GM18867 (cell line): ENCODE measurements around the gene STXBP2.

ENCODE experiments used
- ATAC-seq: cut with Tn5 transposase; IDR thresholded peaks from one replicate; pipeline ENCODE4 v1.9.1; 2021; ENCODE audit warnings: mild to moderate bottlenecking, moderate library complexity; ENCODE audit not compliant: unreplicated experiment

STXBP2 gene

GRCh38 chr19:7648265-7649014 lies 11.5 kb downstream of the STXBP2 start:
- no peak for ATAC-seq

DNA sequence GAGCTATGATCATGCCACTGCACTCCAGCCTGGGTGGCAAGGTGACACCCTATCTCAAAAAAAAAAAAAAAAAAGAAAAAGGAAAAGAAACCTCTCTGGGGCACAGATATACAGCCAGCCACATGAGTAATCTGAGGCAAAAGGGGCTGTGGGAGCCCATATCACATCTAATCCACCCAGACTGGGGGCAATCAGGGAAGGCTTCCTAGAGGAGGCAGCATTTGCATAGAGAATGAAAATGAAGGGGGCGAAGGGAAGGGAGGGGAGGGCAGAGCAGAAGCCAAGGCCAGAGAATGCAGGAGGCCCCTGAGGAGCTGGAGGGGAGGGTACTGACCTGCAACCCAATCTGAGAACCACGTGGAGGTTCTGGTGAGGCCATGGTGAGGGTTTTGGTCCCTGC lies 13.2 kb downstream of the STXBP2 start:
- no peak for ATAC-seq

DNA sequence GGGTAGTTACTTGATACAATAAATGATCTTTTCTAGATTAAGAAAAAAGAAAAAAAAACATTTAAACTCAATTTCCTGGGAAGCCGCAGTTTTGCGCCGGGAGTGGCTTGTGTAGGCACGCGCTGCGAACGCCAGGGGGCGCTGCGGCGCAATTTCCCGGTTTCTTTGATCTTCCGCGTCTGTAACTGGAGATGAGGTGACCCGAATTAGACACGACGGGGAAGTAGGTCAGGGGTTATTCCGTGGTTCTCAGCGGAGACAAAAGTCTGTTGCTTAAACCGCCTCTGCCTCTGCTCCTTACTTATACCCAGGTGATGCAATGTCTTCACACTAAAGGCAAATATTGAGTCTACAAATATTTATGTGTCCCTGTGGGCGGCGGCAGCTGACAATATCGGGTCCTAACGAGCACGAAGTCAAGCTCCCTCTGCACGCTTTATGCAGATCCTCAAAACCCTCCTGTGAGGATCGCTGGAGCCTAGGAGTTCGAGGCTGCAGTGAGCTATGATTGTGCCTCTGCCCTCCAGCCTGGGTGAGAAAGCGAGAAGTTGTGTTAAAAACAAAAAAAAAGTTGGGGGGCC lies 15.2 kb downstream of the STXBP2 start:
- peak; percentile 48 for ATAC-seq

GRCh38 chr19:7654401-7654800 lies 17.5 kb downstream of the STXBP2 start:
- ATAC-seq: no peak

DNA sequence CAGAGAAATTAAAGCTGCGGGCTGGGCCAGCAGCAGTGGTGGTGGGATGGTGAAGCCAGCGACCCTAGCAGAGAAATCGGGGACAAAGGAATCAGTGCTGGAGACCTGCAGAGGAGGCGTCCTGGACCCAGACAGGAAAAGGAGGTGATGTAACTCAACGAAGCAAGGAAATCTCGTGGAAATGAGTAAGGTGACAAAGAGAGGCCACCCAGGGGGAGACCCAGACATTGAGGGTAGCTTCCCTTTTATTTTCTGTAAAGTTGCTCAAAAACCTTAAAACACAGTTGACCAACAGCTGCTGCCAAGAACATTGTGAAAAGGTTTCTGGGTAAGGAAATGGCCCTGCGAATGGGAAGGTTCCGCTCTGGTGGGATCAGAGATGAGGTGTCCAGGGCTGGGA lies 18.7 kb downstream of the STXBP2 start:
- ATAC-seq: no peak

GRCh38 chr19:7657131-7657751 lies 20.3 kb downstream of the STXBP2 start:
- ATAC-seq: no peak

DNA sequence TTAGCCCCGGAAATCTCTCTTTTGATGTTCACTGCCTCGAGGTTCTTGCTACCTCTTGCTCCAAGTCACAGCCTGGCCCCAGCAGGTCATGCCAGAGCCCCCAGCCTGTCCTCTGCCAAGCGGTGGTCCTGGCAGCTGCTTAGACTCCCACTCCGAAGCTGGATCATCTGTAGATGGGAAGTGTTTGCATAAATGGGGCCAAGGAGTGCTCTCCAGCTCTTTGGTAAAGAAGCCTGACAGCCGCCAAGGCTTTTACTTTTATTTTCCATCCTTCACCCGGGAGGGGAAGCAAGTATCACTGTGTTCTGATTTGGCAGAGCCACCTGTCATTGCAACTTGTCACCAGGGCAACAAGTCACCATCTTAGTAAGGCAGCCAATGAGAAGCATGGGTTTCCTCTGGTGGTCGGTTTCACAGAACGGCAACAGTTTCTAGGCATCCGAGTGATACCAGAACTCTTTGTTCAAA lies 21.3 kb downstream of the STXBP2 start:
- ATAC-seq: peak; percentile 82

DNA sequence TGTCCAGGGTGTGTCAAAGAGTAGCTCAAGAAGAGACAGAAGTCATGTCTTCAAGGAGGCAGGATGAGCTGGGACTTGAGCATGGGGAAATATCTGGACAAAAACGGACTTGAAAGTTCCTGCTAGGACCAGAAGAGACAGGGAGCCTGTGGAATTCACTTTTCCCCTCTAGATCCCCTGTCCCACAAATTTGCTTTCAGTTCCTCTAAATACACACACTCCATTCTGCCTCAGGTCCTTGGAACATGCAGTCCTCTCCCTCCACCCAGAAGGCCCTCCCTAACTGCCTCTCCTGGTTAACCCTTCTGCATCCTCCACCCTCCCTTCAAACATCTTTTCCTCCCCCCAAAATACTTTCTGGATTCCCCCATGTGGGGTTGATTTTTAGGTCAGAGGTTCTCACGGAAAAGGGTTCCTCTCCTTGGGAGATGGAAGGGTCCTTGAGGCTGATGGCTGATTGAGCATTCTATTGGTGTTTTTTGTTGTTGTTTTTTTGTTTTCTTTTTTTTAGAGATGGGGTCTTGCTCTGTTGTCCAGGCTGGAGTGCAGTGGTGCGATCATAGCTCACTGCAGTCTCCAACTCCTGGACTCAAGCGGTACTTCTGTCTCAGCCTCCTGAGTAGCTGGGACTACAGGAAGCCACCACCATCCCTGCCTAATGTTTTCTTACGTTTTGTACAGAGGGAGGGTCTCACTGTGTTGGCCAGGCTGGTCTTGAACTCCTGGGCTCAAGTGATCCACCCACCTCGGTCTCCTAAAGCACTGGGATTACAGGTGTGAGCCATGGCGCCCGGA lies 25.0 kb downstream of the STXBP2 start:
- no peak for ATAC-seq

DNA sequence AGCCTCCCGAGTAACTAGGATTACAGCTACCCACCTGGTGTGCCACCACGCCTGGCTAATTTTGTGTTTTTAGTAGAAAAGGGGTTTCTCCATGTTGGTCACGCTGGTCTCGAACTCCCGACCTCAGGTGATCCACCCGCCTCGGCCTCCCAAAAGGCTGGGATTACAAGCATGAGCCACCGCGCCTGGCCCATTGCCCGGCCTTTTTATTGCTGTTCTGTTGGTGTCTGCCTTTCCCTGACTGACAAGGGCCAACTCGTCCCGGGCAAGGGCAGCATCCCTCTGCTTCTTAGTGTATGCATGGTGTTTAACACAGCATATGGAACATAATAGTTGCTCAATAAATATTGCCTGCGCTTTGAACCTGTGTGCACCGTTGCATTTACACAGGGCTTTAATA lies 25.7 kb downstream of the STXBP2 start:
- no peak for ATAC-seq

GRCh38 chr19:7663706-7664105 lies 26.8 kb downstream of the STXBP2 start:
- no peak for ATAC-seq

DNA sequence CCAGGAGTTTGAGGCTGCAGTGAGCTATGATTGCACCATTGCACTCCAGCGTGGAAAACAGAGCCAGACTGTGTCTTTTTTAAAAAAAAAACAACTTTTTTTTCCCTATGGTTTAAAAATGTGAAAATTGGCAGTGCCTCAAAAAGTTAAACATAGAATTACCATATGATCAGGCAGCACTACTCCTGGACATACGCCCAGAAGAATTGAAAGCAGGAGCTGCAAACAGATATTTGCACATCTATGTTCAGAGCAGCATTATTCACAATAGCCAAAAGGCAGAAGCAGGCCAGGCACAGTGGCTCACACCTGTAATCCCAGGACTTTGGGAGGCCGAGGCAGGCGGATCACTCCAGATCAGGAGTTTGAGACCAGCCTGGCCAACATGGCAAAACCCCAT lies 28.2 kb downstream of the STXBP2 start:
- no peak for ATAC-seq

GRCh38 chr19:7668842-7669241 lies 31.9 kb downstream of the STXBP2 start, which contains the start of gene RETN:
Gene RETN (plus strand): TSS chr19:7669049. CDS start chr19:7669327, 278 bp downstream.
- no peak for ATAC-seq

DNA sequence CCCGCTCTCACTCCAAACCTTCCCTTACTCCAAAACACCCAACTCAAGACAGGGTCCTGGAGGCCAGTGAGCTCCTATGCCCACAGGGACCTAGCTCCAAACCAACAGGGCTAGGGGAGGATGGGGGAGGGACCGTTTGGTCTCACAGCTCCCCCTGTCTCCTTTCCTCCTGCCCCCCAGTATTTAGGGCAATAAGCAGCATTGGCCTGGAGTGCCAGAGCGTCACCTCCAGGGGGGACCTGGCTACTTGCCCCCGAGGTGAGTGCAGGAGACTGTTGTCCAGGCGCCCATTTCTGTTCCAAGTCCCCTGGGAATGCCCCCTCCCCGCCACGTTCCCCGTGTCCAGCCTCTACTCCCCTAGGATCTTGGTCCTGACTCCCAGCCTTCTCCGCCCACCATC lies 32.7 kb downstream of the STXBP2 start:
- no peak for ATAC-seq

GRCh38 chr19:7670150-7670783 lies 33.4 kb downstream of the STXBP2 start:
- no peak for ATAC-seq

DNA sequence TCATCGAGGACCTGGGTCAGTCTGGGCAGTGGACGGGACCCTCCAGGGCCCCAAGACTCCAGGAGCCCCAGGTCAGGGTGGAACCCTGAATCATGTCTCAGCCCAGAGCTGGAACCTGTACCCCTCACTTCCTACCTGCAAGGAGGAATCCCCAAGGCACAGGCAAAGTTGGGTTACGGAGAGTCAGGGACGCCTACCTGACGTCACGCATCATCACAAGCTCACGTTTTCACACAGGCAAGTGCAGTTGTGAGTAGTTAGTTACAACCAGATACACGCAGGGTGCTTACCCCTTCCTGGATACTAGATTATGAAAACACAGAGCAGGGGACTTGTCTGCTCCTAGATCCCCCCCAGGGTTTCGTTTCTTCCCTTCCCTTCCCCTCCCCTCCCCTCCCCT lies 33.9 kb downstream of the STXBP2 start:
- no peak for ATAC-seq

DNA sequence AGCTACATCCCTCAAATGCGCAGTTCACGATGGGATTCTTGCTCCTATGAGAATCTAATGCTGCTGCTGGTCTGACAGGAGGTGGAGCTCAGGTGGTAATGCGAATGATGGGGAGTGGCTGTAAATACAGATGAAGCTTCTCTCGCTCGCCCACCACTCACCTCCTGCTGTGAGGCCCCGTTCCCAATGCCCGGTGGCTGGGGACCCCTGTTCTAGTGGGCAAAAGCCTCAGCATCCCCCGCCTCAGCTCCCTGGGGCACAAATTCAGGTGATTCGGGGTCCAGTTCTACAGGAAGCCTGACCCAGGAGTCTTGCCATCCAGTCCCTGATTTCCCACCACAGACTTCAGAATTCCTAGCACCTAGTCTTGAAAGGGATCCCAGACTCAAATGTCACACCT lies 35.6 kb downstream of the STXBP2 start:
- ATAC-seq: no peak

- no peak for ATAC-seq
Observed at GRCh38 chr19:7674010-7675005, 37.4 kb downstream of the STXBP2 start.

GRCh38 chr19:7676376-7676775 lies 39.5 kb downstream of the STXBP2 start:
- no peak for ATAC-seq

DNA sequence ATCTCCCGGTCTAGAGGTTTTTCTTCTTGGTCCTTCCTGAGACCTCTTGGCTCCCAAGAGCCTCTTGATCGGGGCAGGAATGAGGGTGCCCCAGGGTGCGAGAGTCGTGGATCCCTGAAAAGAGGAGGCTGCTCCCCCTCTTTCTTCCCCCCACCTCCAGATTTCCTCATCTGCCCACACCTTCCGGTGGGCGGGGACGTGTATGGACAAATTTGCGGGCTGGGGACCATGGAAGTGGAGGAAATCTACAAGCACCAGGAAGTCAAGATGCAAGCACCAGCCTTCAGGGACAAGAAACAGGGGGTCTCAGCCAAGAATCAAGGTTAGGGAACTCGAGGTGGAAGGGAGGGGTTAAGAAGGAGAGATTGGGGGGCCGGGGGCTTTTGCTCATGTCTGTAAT lies 39.9 kb downstream of the STXBP2 start, which contains the start of gene MCEMP1:
TSS of gene MCEMP1 (plus strand) at position 237 of the 400 bp plus-strand sequence. CDS start at position 268, 31 bp downstream.
- no peak for ATAC-seq
